GM12892 (cell line): ENCODE data around the gene SYNDIG1.

ENCODE experiments used
- DNase-seq: peaks from one replicate; pipeline ENCODE4 v3.0.0; 2011; ENCODE audit not compliant: insufficient read length
- FAIRE-seq: peaks from 2 replicates; lab custom pipeline; 2011; peaks lifted over from hg19 to GRCh38; lab: Jason Lieb, UNC
- POLR2A ChIP-seq: IDR thresholded peaks from 2 replicates; pipeline ENCODE4 v1.6.1; 2011; ENCODE audit warnings: low read depth, low read length, control low read depth
- POLR2AphosphoS5 ChIP-seq: IDR thresholded peaks from 2 replicates; pipeline ENCODE4 v1.6.1; 2011; ENCODE audit warnings: low read depth, low read length, control low read depth
- TAF1 ChIP-seq: IDR thresholded peaks from 2 replicates; pipeline ENCODE4 v1.6.1; 2011; ENCODE audit warnings: low read depth, mild to moderate bottlenecking, control low read depth, low read length, borderline replicate concordance

The SYNDIG1 gene

DNA sequence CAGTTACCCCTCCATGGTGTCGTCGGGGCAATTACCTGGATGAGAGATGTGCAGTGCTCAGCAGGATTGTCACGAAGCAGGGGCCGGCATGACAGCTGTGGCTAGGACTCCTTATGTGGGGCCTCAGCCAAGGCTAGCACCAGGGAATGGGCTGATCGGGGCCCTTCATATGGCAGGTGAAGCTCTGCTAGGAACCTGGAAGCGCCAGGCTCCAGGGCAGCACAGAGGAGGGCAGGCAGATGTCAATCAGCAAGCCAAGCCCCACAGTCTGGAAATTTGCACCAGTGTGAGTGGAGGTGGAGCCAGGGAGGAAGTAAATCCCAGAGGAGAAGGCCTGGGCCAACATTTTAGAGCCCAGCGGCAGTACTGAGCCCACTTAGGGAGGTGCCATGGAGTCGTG, 21.2 kb downstream of the SYNDIG1 start:
- FAIRE-seq (no peak), DNase-seq (no peak)
- TF ChIP-seq TAF1 = no peak
- no peak for TF ChIP-seq POLR2AphosphoS5
- no peak for TF ChIP-seq POLR2A

DNA sequence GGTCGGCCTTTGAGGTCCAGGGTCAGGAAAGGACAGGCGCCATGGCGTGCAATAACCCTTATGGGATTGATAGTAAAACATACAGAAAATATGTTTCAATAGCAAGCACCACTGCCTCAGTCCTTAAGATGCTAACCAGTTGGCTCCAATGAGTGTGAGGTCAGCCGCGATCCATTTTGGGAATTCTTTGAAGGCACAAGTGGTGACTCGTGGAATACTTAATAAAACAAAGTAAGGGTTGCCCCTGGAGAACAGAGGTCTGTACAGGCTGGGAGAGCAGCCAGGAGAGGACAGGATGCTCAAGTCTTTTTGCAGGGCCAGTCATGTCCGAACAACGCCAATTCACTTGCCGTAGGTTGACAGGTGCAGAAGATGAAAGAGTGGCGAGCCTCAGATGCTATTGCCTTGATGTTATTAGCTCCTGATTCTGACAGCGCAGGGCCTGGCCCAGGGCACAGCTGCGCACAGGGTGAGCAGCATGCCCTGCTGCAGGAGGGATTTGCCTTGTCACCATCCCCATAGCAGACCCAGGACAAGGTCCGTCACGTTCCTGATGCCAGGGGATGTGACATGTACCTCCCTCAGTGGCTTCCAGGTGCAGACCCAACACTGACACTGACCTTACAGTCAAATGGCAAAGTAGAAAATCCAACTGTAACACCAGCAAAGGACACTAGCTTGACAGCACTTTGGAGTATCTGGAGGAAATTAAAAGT, 21.8 kb downstream of the SYNDIG1 start:
- no peak for TF ChIP-seq POLR2AphosphoS5
- no peak for TF ChIP-seq POLR2A
- no peak for TF ChIP-seq TAF1
- FAIRE-seq (no peak), DNase-seq (no peak)

DNA sequence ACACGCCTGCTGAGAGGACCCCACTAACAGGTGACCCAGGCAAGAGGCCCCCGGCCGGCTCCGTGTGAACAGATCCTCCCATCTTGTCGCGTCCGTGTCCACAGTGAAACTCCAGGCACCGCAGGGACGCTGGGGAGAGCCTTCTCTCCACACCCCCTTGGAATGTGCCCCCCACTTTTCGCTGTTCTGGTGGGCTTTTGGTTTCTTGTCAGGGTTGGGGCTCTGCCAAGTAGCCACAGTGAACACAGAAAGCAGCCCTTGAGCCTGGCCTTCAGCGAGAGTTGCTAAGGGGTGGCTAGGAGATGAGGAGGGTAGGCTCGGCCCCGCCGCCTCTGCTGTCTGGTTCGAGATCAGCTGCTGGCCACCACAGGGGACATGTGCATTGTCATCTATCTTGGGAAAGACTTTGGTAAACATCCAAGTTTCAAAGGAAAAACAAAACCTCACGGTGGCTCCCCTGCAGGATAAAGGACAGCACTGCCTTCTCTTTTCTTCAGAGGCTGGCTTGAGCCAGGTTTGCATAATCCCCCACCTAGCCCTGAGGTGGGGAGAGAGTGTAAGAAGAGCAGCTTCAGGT, 22.7 kb downstream of the SYNDIG1 start:
- TF ChIP-seq TAF1 (no peak), POLR2A (no peak), POLR2AphosphoS5 (no peak)
- FAIRE-seq = no peak
- DNase-seq = no peak

DNA sequence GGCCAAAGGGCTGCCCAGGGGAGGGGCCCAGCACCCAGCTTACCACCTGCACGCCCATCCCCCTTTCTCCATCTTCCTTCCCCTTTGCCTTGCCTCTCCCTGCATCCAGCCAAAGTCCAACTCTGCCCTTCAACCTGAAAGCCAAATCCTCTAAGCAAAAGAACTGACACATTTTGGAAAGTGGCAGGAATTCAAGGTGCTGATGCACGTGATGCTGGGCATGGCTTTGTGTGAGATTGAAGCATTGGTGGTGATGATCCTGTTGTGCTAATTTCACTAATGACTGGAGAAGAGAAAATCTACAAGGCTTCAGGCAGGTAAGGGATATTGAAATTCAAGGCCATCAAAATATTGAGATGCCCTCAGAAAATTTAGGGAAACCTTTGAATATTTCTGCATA, 23.3 kb downstream of the SYNDIG1 start:
- FAIRE-seq (no peak), DNase-seq (no peak)
- TF ChIP-seq POLR2A (no peak), TAF1 (no peak), POLR2AphosphoS5 (no peak)

DNA sequence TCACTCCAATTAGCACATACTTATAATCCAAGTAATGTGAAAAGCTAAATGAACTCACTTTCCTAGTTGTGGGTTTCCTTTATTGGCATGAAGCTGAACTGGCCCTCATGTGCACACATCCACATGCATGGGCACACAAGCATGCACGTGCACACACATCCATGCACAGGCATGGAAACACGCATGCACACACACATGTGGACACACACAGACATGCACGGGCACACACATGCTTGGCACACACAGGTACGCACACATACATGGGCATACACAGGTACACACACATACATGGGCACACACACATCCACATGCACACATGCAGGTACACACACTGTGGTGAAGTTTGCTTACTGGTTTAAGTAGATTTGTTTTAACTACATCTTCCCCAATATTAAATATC, 23.8 kb downstream of the SYNDIG1 start:
- FAIRE-seq (no peak), DNase-seq (no peak)
- no peak for TF ChIP-seq TAF1
- no peak for TF ChIP-seq POLR2A
- no peak for TF ChIP-seq POLR2AphosphoS5

DNA sequence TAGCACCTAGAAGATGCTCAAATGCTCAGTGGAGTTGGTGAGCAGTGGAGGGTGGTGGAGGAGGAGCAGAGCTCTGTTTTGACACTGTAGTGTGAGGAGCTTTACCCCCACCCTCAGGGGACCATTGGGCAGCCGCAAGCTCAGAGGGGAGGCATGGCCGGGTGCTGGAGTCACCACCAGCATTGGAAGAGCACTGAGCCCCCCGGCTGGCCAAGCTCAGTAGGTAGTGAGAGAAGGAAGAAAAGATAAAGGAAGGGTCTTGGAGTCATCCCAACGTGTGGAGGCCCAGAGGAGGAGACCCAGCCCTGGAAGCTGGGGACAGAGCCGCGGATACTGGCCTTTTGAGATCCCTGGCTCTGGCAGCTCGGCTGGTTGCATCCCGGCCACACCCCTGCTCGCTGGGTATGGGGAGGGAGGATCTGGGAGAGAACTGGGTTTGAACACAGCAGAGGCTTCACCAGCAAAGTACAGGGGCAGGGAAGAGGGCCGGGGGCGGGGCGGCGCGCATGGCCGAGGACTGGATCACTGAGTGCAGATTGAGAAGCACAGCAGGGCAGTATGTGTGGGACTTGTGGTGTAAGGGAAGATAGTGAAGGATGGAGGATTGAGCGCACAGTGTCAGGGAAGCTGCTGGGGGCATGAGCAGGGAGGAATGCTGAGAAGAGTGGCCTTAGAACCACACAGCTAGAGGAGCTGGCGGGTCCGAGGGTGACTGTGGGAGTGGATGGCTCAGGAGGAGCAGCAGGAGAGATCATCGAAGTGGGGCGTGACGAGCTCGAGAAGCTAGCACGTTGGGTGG, 24.4 kb downstream of the SYNDIG1 start:
- no peak for DNase-seq
- TF ChIP-seq TAF1 (no peak), POLR2AphosphoS5 (no peak), POLR2A (no peak)
- FAIRE-seq = no peak

DNA sequence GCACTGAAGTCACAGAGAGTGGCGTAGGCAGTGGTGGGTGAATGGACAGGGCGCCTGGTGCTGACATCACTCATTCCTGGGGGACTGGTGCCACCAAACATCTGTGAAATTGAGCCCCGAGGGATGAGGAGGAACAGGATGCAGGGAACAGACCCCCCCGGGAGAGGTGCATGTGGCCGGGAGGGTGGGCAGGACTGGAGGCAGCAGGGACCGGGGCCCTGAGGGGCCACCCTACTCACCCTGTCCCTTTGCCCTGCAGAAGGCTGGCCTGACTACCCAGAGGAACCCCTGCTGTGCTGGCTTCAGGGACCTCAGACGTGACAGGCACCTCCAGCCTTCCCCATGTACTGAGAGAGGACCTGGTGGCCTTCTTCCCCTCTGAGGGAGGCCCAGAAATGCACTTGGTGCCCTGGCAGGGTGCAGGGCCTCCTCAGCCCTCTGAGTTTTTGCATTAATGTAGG, 25.1 kb downstream of the SYNDIG1 start:
- no peak for DNase-seq
- no peak for FAIRE-seq
- TF ChIP-seq POLR2AphosphoS5 (no peak), POLR2A (no peak), TAF1 (no peak)

DNA sequence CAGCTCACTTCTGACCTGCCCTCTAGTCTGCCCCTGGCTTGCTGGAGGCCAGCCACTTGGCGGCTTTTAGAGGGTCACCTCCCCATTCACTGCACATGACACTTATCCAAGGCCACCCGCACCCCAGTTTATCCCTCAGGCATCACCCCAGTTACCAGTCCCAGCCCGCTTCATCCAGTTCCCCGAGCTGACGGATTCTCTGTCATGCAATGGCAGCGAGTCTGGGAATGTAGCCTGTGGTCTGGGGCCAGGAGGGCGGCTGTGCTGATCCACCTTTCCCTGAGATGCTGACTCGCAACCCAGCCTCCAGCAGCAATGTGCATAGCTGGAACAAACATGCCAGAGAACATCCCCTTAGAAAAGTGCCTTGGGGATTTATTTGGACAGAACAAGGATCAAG, 25.8 kb downstream of the SYNDIG1 start:
- TF ChIP-seq POLR2AphosphoS5 (no peak), TAF1 (no peak), POLR2A (no peak)
- DNase-seq (no peak), FAIRE-seq (no peak)

DNA sequence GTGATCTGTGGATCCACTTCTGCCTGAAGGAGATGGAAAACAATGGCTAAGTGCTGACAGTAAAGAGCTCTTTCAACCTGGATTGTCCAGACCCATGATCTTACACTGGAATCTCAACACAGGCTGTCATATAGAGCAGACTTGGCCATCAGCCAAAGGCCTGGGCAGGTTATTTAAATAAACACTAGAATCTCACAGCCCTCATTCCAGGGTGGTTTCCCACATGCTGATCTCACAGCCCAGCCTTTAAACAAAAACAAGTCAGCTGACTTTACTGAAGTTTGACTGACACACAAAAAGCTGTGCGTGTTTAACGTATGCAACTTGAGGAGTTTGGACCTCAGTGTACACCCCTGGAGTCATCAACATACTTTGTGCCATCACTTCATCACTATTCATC, 28.4 kb downstream of the SYNDIG1 start:
- FAIRE-seq = no peak
- no peak for DNase-seq
- TF ChIP-seq POLR2A = no peak

DNA sequence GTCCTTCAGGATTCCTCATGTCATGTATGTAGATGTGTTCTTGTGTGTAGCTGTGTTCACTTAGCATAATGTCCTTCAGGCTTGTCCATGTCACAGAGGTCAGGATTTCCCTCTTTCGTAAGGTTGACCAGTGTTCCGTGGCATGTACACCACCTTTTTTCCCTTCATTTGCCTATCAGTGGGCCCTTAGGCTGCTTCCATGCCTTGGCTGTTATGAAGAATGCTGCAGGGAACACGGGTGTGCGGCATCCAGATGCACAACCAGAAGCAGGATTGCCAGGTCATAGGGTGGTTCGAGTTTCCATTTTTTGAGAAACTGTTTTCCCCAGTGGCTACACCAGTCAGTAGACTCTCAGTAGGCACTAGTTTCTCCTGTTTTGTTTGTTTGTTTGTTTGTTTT, 29.2 kb downstream of the SYNDIG1 start:
- no peak for FAIRE-seq
- no peak for DNase-seq
- no peak for TF ChIP-seq POLR2AphosphoS5
- TF ChIP-seq TAF1 = no peak
- no peak for TF ChIP-seq POLR2A

DNA sequence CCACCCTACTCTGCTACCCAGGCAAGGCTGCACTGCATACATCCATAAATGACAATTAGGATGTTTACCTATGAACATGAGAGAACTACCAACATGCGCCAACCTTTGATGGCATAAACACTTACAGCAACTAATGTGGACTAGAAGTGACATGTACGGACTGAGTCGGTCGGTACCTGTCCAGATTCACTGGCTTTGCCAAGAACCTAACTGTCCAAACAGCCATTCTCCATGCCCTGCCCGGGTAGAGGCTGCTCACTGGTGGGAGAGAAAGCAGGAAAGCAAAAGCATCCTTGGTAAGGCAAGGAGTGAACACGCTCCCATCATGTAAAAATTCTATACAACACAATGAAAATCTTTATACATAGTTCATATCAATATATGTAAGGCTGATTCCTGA, 30.0 kb downstream of the SYNDIG1 start:
- no peak for FAIRE-seq
- DNase-seq = no peak
- TF ChIP-seq POLR2A (no peak), TAF1 (no peak), POLR2AphosphoS5 (no peak)
